Measurements from ENCODE around the gene SNORC.

- TF ChIP-seq, protein P1, sequence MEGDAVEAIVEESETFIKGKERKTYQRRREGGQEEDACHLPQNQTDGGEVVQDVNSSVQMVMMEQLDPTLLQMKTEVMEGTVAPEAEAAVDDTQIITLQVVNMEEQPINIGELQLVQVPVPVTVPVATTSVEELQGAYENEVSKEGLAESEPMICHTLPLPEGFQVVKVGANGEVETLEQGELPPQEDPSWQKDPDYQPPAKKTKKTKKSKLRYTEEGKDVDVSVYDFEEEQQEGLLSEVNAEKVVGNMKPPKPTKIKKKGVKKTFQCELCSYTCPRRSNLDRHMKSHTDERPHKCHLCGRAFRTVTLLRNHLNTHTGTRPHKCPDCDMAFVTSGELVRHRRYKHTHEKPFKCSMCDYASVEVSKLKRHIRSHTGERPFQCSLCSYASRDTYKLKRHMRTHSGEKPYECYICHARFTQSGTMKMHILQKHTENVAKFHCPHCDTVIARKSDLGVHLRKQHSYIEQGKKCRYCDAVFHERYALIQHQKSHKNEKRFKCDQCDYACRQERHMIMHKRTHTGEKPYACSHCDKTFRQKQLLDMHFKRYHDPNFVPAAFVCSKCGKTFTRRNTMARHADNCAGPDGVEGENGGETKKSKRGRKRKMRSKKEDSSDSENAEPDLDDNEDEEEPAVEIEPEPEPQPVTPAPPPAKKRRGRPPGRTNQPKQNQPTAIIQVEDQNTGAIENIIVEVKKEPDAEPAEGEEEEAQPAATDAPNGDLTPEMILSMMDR (IDR thresholded peaks at IDR 0.05) = no peak
- TF ChIP-seq POLR2AphosphoS5 (IDR thresholded peaks at IDR 0.05) = no peak
- no peak for TF ChIP-seq POLR2A (IDR thresholded peaks at IDR 0.05; ENCODE audit: low read depth)
- TF ChIP-seq EP300 (IDR thresholded peaks at IDR 0.05) = no peak
These were observed 19.9 kb downstream of the SNORC start for GRCh38 chr2:232889876-232890401.
